Endothelial cell of umbilical vein (primary cell): ENCODE data around the gene STIM1. TPM values are rescaled to one million over a fixed set of nuclear protein-coding genes. Genes with fewer than 3 reads are reported as not detected.

Experiments
- BruUV-seq: library from RNA; stranded (reverse); fragments of 400-500 nt; replicated peaks from 2 replicates; lab custom pipeline; 2021; lab: Mats Ljungman, UMichigan
- CTCF ChIA-PET: fragments of 300-600, 350-600 bp; sonication (Branson Sonifier 250); formaldehyde crosslinking; loops from one replicate; lab custom pipeline; 2021; ENCODE audit warnings: antibody characterized with exemption, inconsistent platforms; lab: Charles Lee
- POLR2A ChIA-PET: fragments of 300-600, 350-600 bp; sonication (Branson Sonifier 250); formaldehyde crosslinking; loops from one replicate; lab custom pipeline; 2021; ENCODE audit warnings: antibody characterized with exemption, inconsistent platforms; lab: Charles Lee
- DNase-seq: peaks from one replicate; pipeline ENCODE4 v3.0.0-alpha.2; 2011; ENCODE audit warnings: low read depth, low spot score
- FAIRE-seq: peaks from 2 replicates; lab custom pipeline; 2011; peaks lifted over from hg19 to GRCh38; lab: Jason Lieb, UNC
- H2AFZ ChIP-seq: 2 replicates; pipeline ENCODE4 v1.6.0; 2012; ENCODE audit warnings: low read depth, low read length, control low read depth, inconsistent platforms
- H3K27ac ChIP-seq: 2 replicates; pipeline ENCODE4 v1.5.1; 2011; ENCODE audit warnings: low read depth, mild to moderate bottlenecking, control low read depth, low read length, moderate library complexity; ENCODE audit not compliant: insufficient read depth
- H3K27me3 ChIP-seq, 2 experiments: 2 replicates each; pipeline versions ENCODE4 v1.6.0 to v1.6.1; 2011; ENCODE audit warnings: low read length in 2 of 2, mixed read lengths in 1 of 2; ENCODE audit not compliant: control insufficient read depth in 2 of 2, insufficient read depth in 2 of 2
- H3K36me3 ChIP-seq, 2 experiments: 2 replicates in 1 of 2; 3 replicates in 1 of 2; pipeline ENCODE4 v1.5.1; 2011; ENCODE audit warnings: low read length in 2 of 2, mild to moderate bottlenecking in 1 of 2, moderate library complexity in 1 of 2; ENCODE audit not compliant: control insufficient read depth in 2 of 2, insufficient read depth in 2 of 2; ENCODE audit errors: extremely low read depth in 1 of 2
- H3K4me1 ChIP-seq: 3 replicates; pipeline ENCODE4 v1.5.1; 2011; ENCODE audit warnings: mild to moderate bottlenecking, low read length; ENCODE audit not compliant: control insufficient read depth, insufficient read depth; ENCODE audit errors: extremely low read depth
- H3K4me2 ChIP-seq: 2 replicates; pipeline ENCODE4 v1.6.1; 2011; ENCODE audit warnings: low read length, control low read depth, mixed read lengths; ENCODE audit not compliant: insufficient read depth
- H3K4me3 ChIP-seq, 3 experiments: fragments of 200-600 bp in 1 of 3; sonication (generic), shearing (Covaris generic) in 1 of 3; replicated peaks in 1 of 3; 2 replicates each; pipeline ENCODE4 v1.5.1; 2011 to 2016; ENCODE audit warnings: control low read depth in 3 of 3, low read length in 3 of 3, mild to moderate bottlenecking in 2 of 3, inconsistent platforms in 1 of 3, low read depth in 1 of 3, moderate library complexity in 1 of 3; ENCODE audit not compliant: insufficient read depth in 1 of 3
- H3K79me2 ChIP-seq: 2 replicates; pipeline ENCODE4 v1.6.0; 2012; ENCODE audit warnings: low read length, inconsistent platforms; ENCODE audit not compliant: control insufficient read depth, insufficient read depth
- H3K9ac ChIP-seq: replicated peaks from 2 replicates; pipeline ENCODE3; 2011; ENCODE audit warnings: low read length, control low read depth; ENCODE audit not compliant: insufficient read depth; ENCODE audit errors: extremely low read depth
- H3K9me1 ChIP-seq: replicated peaks from 3 replicates; pipeline ENCODE4 v1.6.0; 2011; ENCODE audit warnings: mild to moderate bottlenecking, low read length; ENCODE audit not compliant: control insufficient read depth, insufficient read depth; ENCODE audit errors: extremely low read depth
- H3K9me3 ChIP-seq: replicated peaks from 2 replicates; pipeline ENCODE4 v1.5.1; 2012; ENCODE audit warnings: low read length, inconsistent platforms; ENCODE audit not compliant: control insufficient read depth, insufficient read depth
- H4K20me1 ChIP-seq: replicated peaks from 2 replicates; pipeline ENCODE3; 2011; ENCODE audit warnings: mild to moderate bottlenecking, low read length; ENCODE audit not compliant: control insufficient read depth, insufficient read depth; ENCODE audit errors: extremely low read depth
- EZH2 ChIP-seq: IDR thresholded peaks from 2 replicates; pipeline ENCODE4 v1.6.1; 2012; ENCODE audit warnings: borderline replicate concordance, low read depth, mild to moderate bottlenecking, moderate library complexity, low read length, inconsistent platforms; ENCODE audit not compliant: severe bottlenecking
- FOS ChIP-seq: IDR thresholded peaks from 2 replicates; pipeline ENCODE4 v1.6.1; 2011; ENCODE audit warnings: mild to moderate bottlenecking, low read length, moderate library complexity, borderline replicate concordance; ENCODE audit not compliant: insufficient read depth
- GATA2 ChIP-seq: IDR thresholded peaks from 2 replicates; pipeline ENCODE4 v1.7.0; 2011; ENCODE audit warnings: low read depth, mild to moderate bottlenecking, moderate library complexity, mixed read lengths, low read length; ENCODE audit not compliant: insufficient read length, insufficient read depth
- JUN ChIP-seq: IDR thresholded peaks from 2 replicates; pipeline ENCODE4 v1.6.1; 2011; ENCODE audit warnings: borderline replicate concordance, low read depth; ENCODE audit not compliant: insufficient read length, insufficient read depth
- MYC ChIP-seq: IDR thresholded peaks from one replicate; pipeline ENCODE4 v1.6.1; 2011; ENCODE audit warnings: mild to moderate bottlenecking, low read depth, low read length
- POLR2A ChIP-seq: IDR thresholded peaks from 2 replicates; pipeline ENCODE4 v1.6.1; 2012; ENCODE audit warnings: low read depth, mild to moderate bottlenecking, control low read depth, low read length
- POLR2AphosphoS5 ChIP-seq: IDR thresholded peaks from 2 replicates; pipeline ENCODE4 v1.6.1; 2012; ENCODE audit warnings: low read depth, mild to moderate bottlenecking, control low read depth, low read length, moderate library complexity; ENCODE audit not compliant: insufficient read depth
- dilution Hi-C: fragments of 300-500 bp; cut with MboI; formaldehyde crosslinking; loops from one replicate; pipeline ENCODE4 v1.15.0; 2019; ENCODE audit warnings: low sequenced_read_pairs; ENCODE audit not compliant: extremely low pct_ligation_motif_present
- intact Hi-C: fragments of 100-400 bp; cut with micrococcal nuclease; formaldehyde crosslinking; loops from one replicate; pipeline ENCODE4 v1.10.0; 2022
- polyA plus RNA-seq, 4 experiments: library from polyadenylated mRNA; depleted of rRNA in 3 of 4; stranded (reverse) in 3 of 4; unstranded in 1 of 4; fragments of >200 nt; gene quantifications; 2 replicates each; pipeline versions ENCODE4 v1.2.1 to v1.2.3, GENCODE V29; 2011 to 2012; ENCODE audit warnings: missing spikeins in 1 of 4
- total RNA-seq: library from RNA; stranded (reverse); gene quantifications from 2 replicates; pipeline ENCODE4 v1.2.3, GENCODE V29; 2021
- TF ChIP-seq, protein P1 (sequence below): IDR thresholded peaks from 2 replicates; pipeline ENCODE4 v1.6.1; 2011; ENCODE audit not compliant: insufficient read depth, insufficient read length
- TF ChIP-seq, protein P2 (sequence below), 2 donors: IDR thresholded peaks; 1 replicate in 1 of 2; 2 replicates in 1 of 2; pipeline ENCODE4 v1.5.1; 2011; ENCODE audit warnings: low read length in 2 of 2, mild to moderate bottlenecking in 2 of 2, moderate library complexity in 2 of 2, control low read depth in 1 of 2, inconsistent platforms in 1 of 2, low read depth in 1 of 2; ENCODE audit not compliant: insufficient read depth in 1 of 2; ENCODE audit errors: extremely low read depth in 1 of 2

The STIM1 gene
- total and polyA plus RNA-seq, 2 donors (not counting 3 experiments of a cell fraction or from before 2014, with no cell fraction given), result 32.7 to 33.4 TPM

DNA sequence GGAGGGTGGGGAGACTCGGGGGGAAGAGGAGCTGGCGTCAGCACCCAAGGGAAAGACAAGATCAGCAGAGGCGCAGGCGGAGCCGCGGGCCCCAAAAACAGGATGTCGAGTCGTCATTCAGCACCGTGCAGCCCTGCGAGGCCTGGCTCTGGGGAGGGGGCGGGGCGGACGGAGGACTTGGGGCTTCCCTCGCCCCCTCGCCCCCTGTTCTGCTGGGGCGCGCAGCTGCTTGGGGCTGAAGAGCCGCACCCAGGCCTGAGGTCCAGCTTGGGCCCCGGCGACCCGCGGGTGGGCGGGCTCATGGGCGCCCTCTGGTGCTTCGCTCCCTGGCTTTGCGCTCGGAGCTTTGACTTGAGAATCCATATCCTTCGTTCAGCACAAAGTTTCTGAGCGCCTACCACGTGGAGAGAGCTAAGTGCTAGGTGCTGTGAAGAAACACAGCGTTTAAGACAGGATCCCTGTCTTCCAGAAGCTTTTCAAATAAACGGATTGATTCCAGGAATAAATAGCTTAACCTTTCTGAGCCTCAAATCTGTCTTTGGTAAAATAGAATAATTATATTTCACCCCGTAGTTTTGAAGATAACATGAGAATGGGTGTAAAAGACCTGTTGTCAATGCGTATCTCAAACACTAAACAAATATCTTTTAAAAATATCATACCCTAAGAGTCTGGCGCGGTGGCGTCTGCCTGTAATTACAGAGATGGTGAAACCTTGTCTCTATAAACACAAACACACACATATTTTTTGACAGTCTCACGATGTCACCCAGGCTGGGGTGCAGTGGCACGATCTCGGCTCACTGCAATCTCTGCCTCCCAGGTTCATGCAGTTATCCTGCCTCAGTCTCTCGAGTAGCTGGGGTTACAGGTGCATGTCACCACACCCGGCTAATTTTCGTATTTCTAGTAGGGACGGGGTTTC, 13.8 kb upstream of the STIM1 start:
- Histone ChIP-seq H3K4me2 (peak overlapping the region; percentile 63), H3K9me1 (no peaks in the 10 kb centered on the region), H4K20me1 (no peaks in the 10 kb centered on the region), H2AFZ (peak overlapping the region; percentile 76), H3K4me3 (peak overlapping the region; percentile 3 to 50 (median 31)), H3K79me2 (peaks cover 37% of the 10 kb centered on the region), H3K27me3 (no peaks in the 10 kb centered on the region), H3K4me1 (peaks cover 29% of the 10 kb centered on the region), H3K36me3 (no peaks in the 10 kb centered on the region), H3K9ac (peak overlapping the region; percentile 50), H3K27ac (peak overlapping the region; percentile 55), H3K9me3 (no peaks in the 10 kb centered on the region)
- dilution Hi-C loops, result no loop called here
- intact Hi-C loops, result loop anchor here (1.0 kb wide), 5 partner anchors 13 to 253 kb away; partner anchors contain the start of genes NUP98, PGAP2 and RRM1
- TF ChIP-seq POLR2AphosphoS5, result peak; percentile 72
- TF ChIP-seq EZH2, result no peak
- TF ChIP-seq JUN, result no peak
- peak; percentile 18 for TF ChIP-seq POLR2A
- TF ChIP-seq, protein P1, sequence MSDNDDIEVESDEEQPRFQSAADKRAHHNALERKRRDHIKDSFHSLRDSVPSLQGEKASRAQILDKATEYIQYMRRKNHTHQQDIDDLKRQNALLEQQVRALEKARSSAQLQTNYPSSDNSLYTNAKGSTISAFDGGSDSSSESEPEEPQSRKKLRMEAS, result peak; percentile 78
- TF ChIP-seq FOS, result no peak
- TF ChIP-seq GATA2, result no peak
- TF ChIP-seq, protein P2, sequence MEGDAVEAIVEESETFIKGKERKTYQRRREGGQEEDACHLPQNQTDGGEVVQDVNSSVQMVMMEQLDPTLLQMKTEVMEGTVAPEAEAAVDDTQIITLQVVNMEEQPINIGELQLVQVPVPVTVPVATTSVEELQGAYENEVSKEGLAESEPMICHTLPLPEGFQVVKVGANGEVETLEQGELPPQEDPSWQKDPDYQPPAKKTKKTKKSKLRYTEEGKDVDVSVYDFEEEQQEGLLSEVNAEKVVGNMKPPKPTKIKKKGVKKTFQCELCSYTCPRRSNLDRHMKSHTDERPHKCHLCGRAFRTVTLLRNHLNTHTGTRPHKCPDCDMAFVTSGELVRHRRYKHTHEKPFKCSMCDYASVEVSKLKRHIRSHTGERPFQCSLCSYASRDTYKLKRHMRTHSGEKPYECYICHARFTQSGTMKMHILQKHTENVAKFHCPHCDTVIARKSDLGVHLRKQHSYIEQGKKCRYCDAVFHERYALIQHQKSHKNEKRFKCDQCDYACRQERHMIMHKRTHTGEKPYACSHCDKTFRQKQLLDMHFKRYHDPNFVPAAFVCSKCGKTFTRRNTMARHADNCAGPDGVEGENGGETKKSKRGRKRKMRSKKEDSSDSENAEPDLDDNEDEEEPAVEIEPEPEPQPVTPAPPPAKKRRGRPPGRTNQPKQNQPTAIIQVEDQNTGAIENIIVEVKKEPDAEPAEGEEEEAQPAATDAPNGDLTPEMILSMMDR (IDR thresholded peaks at IDR 0.05; ENCODE audit: extremely low read depth in 1 of 2, insufficient read depth in 1 of 2, low read depth in 1 of 2, low read length in 2 of 2), result peak; percentile 72 to 95
- no peak for TF ChIP-seq MYC
- ChIA-PET CTCF (interaction anchor here (0.6 to 5.5 kb wide), 36 partner anchors 8 to 388 kb away, joined by 3 to 88 read pairs (median 4); partner anchors contain the start of genes NUP98, PGAP2, RRM1 and STIM1), POLR2A (interaction anchor here (0.6 to 1.3 kb wide), 3 partner anchors 9 to 14 kb away, joined by 3 to 7 read pairs (median 3); partner anchors contain the start of gene STIM1)
- TSS peak; percentile 74 for BruUV-seq
- DNase-seq (peak; percentile 91), FAIRE-seq (peak; percentile 92)
